RPMI8226 (cell line): Measurements from ENCODE around the gene MRPL52.
"Not testable (repeated sequence)": the region's sequence is repeated elsewhere in the genome, so short reads cannot be mapped to it uniquely, and the experiment has no call there.

ENCODE experiments used
- DNase-seq: peaks from one replicate; pipeline ENCODE4 v3.0.0-alpha.2; 2015

MRPL52 gene

GRCh38 chr14:22829661-22830442 is at the start of gene MRPL52:
TSS of gene MRPL52 (plus strand) at chr14:22829887. CDS start at chr14:22829913, 26 bp downstream.
- peak; percentile 93 for DNase-seq

- DNase-seq, result no peak
Observed at GRCh38 chr14:22780105-22780679, 49.5 kb upstream of the MRPL52 start.

GRCh38 chr14:22780941-22781300 is 48.8 kb upstream of the MRPL52 start:
- no peak for DNase-seq

GRCh38 chr14:22781301-22781991 is 48.2 kb upstream of the MRPL52 start:
- no peak for DNase-seq

GRCh38 chr14:22786685-22787084 is 43.0 kb upstream of the MRPL52 start:
- no peak for DNase-seq

- DNase-seq, result no peak
Observed at GRCh38 chr14:22791301-22791700, 38.4 kb upstream of the MRPL52 start.

- DNase-seq, result no peak
Observed at GRCh38 chr14:22792158-22792557, 37.5 kb upstream of the MRPL52 start.

- not testable (repeated sequence) for DNase-seq
Observed at GRCh38 chr14:22793550-22793949, 36.1 kb upstream of the MRPL52 start.

GRCh38 chr14:22793976-22794375 is 35.7 kb upstream of the MRPL52 start:
- DNase-seq, result no peak

- no peak for DNase-seq
Observed at GRCh38 chr14:22794551-22794951, 35.1 kb upstream of the MRPL52 start.

- no peak for DNase-seq
Observed at GRCh38 chr14:22796087-22796707, 33.5 kb upstream of the MRPL52 start.

- DNase-seq, result no peak
Observed at GRCh38 chr14:22797017-22797917, 32.4 kb upstream of the MRPL52 start.

GRCh38 chr14:22798528-22798927 is 31.2 kb upstream of the MRPL52 start:
- DNase-seq, result no peak

- DNase-seq, result no peak
Observed at GRCh38 chr14:22800346-22800745, 29.3 kb upstream of the MRPL52 start.

- DNase-seq, result no peak
Observed at GRCh38 chr14:22801716-22802115, 28.0 kb upstream of the MRPL52 start.

GRCh38 chr14:22802860-22803686 is 26.6 kb upstream of the MRPL52 start:
- DNase-seq, result no peak

- no peak for DNase-seq
Observed at GRCh38 chr14:22803687-22803974, 26.1 kb upstream of the MRPL52 start.

GRCh38 chr14:22805235-22805634 is 24.5 kb upstream of the MRPL52 start:
- not testable (repeated sequence) for DNase-seq

- no peak for DNase-seq
Observed at GRCh38 chr14:22807432-22808087, 22.1 kb upstream of the MRPL52 start.

- DNase-seq, result no peak
Observed at GRCh38 chr14:22808388-22809209, 21.1 kb upstream of the MRPL52 start.
